Measurements from ENCODE around the gene ADAMTS10.

- TF ChIP-seq CTCF (IDR thresholded peaks at IDR 0.05; ENCODE audit: low read length) (no peak), EZH2phosphoT487 (IDR thresholded peaks at IDR 0.05; ENCODE audit: low read length) (no peak)
Measured at GRCh38 chr19:8608941-8609278, 1.6 kb downstream of the ADAMTS10 start.
